Thyroid gland (tissue), 4 donors: ENCODE measurements around the gene DLGAP1.

Experiments
- CTCF ChIP-seq, 6 experiments: fragments of 200-600 bp in 3 of 6; fragments of 450-650 bp in 3 of 6; sonication (generic) in 3 of 6; IDR thresholded peaks; one replicate each; pipeline ENCODE4 v1.5.1; 2016 to 2019; ENCODE audit warnings: antibody characterized with exemption in 6 of 6, mild to moderate bottlenecking in 2 of 6, inconsistent platforms in 1 of 6, moderate library complexity in 1 of 6
- POLR2A ChIP-seq, 2 donors: fragments of 450-650 bp; IDR thresholded peaks; one replicate each; pipeline ENCODE4 v1.6.1; 2017; ENCODE audit warnings: antibody characterized with exemption in 2 of 2, mild to moderate bottlenecking in 2 of 2, moderate library complexity in 1 of 2

GRCh38 chr18:3605486-3605952 is 849.6 kb downstream of the DLGAP1 start:
- TF ChIP-seq CTCF (IDR thresholded peaks at IDR 0.05) (no peak), POLR2A (IDR thresholded peaks at IDR 0.05) (no peak)
